GM18907 (cell line): ENCODE data around the gene PPHLN1.

Experiments used
- ATAC-seq: cut with Tn5 transposase; IDR thresholded peaks from one replicate; pipeline ENCODE4 v1.9.1; 2021; ENCODE audit warnings: mild to moderate bottlenecking, moderate library complexity; ENCODE audit not compliant: unreplicated experiment

Gene PPHLN1

GRCh38 chr12:42428850-42429249 is 102.9 kb downstream of the PPHLN1 start:
- ATAC-seq, result no peak

- no peak for ATAC-seq
Observed at GRCh38 chr12:42432517-42433140, 106.7 kb downstream of the PPHLN1 start.

GRCh38 chr12:42440608-42441007 is 114.6 kb downstream of the PPHLN1 start:
- no peak for ATAC-seq

GRCh38 chr12:42442311-42442759 is 116.4 kb downstream of the PPHLN1 start:
- ATAC-seq, result no peak

GRCh38 chr12:42442888-42443287 is 116.9 kb downstream of the PPHLN1 start:
- no peak for ATAC-seq

GRCh38 chr12:42444192-42444943 is 118.4 kb downstream of the PPHLN1 start:
- ATAC-seq, result no peak

- ATAC-seq, result no peak
Observed at GRCh38 chr12:42445891-42446290, 119.9 kb downstream of the PPHLN1 start.

GRCh38 chr12:42446761-42447160 is 120.8 kb downstream of the PPHLN1 start:
- ATAC-seq, result no peak

GRCh38 chr12:42447371-42447786 is 121.4 kb downstream of the PPHLN1 start:
- ATAC-seq, result no peak

GRCh38 chr12:42448841-42449240 is 122.9 kb downstream of the PPHLN1 start:
- ATAC-seq, result no peak

- peak; percentile 66 for ATAC-seq
Observed at GRCh38 chr12:42450248-42450647, 124.3 kb downstream of the PPHLN1 start.

- no peak for ATAC-seq
Observed at GRCh38 chr12:42458575-42458974, 132.6 kb downstream of the PPHLN1 start.

- ATAC-seq, result no peak
Observed at GRCh38 chr12:42459336-42459847, 133.4 kb downstream of the PPHLN1 start.

GRCh38 chr12:42462486-42462885 is 136.5 kb downstream of the PPHLN1 start:
- no peak for ATAC-seq

GRCh38 chr12:42463671-42464070 is 137.7 kb downstream of the PPHLN1 start:
- ATAC-seq, result no peak

GRCh38 chr12:42468341-42468821 is 142.4 kb downstream of the PPHLN1 start:
- no peak for ATAC-seq

GRCh38 chr12:42468921-42469320 is 143.0 kb downstream of the PPHLN1 start:
- peak; percentile 12 for ATAC-seq

GRCh38 chr12:42469355-42470175 is 143.6 kb downstream of the PPHLN1 start:
- ATAC-seq, result peak; percentile 98

- no peak for ATAC-seq
Observed at GRCh38 chr12:42472376-42472775, 146.4 kb downstream of the PPHLN1 start.

GRCh38 chr12:42473130-42473529 is 147.2 kb downstream of the PPHLN1 start:
- ATAC-seq, result no peak

- no peak for ATAC-seq
Observed at GRCh38 chr12:42473561-42473960, 147.6 kb downstream of the PPHLN1 start.
